Measurements from ENCODE around the gene CYBA. TPM values are rescaled to one million over a fixed set of nuclear protein-coding genes. Genes with fewer than 3 reads are reported as not detected.

Gene CYBA
- total RNA-seq, 3 donors from 2014 or later (not counting 1 experiment from before 2014, with no cell fraction given): 1,001 to 1,351 (median 1,051) TPM

DNA sequence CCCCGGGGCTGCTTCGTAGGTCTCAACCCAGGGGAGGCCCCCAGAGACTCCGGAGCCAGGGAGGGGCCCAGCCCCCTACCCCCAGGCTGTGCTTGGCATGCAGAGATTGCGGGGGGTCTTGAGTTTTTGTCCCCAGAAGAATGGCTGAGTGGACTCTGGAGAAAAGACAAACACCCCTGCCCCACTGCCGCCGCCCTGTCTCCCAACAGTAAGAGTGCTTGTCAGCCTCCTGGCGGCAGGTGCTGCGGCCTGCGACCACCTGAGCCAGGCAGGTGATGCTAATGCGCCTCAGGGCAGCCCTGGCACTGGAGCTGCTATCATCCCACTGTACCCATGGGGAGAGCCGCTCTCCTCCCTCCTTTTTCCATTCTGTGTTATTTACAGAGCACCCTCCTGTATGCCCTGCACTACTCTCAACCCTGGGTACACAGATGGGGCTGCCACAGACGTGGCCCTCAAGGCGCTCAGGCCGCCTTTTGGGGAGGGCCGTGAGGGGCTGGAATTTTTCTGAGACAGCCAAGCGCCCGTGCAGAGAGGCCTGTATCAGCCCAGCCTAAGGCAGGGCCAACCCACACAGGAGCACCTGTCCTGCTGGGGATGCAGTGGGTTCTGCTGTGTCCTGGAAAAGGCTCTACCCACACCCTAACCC, 15.1 kb downstream of the CYBA start:
- Mint-ChIP-seq H3K9me3 (peaks cover 0 to 3% of the 10 kb centered on the region in 2 donors), H3K27me3 (ENCODE audit: low read depth in 2 of 2) (peaks cover 0 to 3% of the 10 kb centered on the region in 2 donors), H3K4me3 (peak overlapping the region; percentile 67), H3K27ac (peak overlapping the region; percentile 88 to 90), H3K36me3 (no peaks in the 10 kb centered on the region), H3K4me1 (peaks cover 29 to 60% of the 10 kb centered on the region in 2 donors)
- intact Hi-C loops (cut with micrococcal nuclease): loop anchor here (5.0 to 10.0 kb wide), 4 partner anchors 52 to 178 kb away; partner anchors contain the start of genes SNAI3 and ZC3H18
- TF ChIP-seq, protein P1, sequence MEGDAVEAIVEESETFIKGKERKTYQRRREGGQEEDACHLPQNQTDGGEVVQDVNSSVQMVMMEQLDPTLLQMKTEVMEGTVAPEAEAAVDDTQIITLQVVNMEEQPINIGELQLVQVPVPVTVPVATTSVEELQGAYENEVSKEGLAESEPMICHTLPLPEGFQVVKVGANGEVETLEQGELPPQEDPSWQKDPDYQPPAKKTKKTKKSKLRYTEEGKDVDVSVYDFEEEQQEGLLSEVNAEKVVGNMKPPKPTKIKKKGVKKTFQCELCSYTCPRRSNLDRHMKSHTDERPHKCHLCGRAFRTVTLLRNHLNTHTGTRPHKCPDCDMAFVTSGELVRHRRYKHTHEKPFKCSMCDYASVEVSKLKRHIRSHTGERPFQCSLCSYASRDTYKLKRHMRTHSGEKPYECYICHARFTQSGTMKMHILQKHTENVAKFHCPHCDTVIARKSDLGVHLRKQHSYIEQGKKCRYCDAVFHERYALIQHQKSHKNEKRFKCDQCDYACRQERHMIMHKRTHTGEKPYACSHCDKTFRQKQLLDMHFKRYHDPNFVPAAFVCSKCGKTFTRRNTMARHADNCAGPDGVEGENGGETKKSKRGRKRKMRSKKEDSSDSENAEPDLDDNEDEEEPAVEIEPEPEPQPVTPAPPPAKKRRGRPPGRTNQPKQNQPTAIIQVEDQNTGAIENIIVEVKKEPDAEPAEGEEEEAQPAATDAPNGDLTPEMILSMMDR (IDR thresholded peaks at IDR 0.05): no peak
- Histone ChIP-seq H3K4me3 (ENCODE audit: low read length) (no peak overlapping the region), H3K36me3 (ENCODE audit: control insufficient read depth, insufficient read depth, low read length) (peaks cover 12% of the 10 kb centered on the region), H3K27me3 (ENCODE audit: control insufficient read depth, insufficient read depth, low read length) (no peaks in the 10 kb centered on the region), H3K27ac (ENCODE audit: low read length) (peak overlapping the region; percentile 88), H3K9me3 (ENCODE audit: control insufficient read depth, insufficient read depth, low read length) (peaks cover 10% of the 10 kb centered on the region), H3K4me1 (ENCODE audit: control insufficient read depth, insufficient read depth, low read length) (peaks cover 77% of the 10 kb centered on the region)
- WGBS (ENCODE audit: insufficient coverage): 86% methylated on average over 17 of the region's 17 CpGs
- no peak for ATAC-seq
- DNase-seq: peak in 1 of 2 donors; percentile 36

DNA sequence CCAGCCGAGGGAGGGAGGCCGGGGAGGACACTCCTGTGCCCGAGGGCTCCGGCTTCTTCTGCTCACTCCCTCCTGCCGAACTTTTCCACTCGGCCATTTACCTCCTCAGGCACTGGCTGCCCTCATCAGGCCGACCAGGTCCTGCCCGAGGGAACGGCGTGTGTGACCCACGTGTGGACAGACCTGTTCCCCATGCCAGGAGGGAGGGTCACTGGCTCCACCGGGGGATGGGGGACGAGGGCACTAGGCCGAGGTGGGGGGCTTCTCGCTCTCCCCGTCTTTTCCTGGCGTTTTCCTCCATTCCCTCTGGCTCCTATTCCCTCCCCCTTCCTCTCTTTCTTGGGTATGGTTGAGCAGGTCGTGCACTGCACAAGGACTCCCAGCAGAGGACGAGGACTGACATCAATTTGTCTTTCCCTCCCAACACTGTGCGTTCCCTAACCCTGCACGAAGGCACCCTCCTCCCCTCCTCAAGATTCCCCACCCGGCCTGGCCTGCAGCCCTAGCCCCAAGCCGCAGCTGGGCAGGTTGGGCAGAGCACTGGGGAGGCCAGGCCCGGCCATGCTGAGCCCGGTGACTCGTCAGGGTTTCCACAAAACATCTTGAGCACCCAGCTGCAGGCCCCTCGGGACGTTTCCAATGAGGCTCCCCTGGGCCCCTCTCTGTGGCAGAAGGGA, 15.7 kb downstream of the CYBA start:
- Histone ChIP-seq H3K27me3 (ENCODE audit: control insufficient read depth, insufficient read depth, low read length) (no peaks in the 10 kb centered on the region), H3K36me3 (ENCODE audit: control insufficient read depth, insufficient read depth, low read length) (peaks cover 15% of the 10 kb centered on the region), H3K4me3 (ENCODE audit: low read length) (peak overlapping the region; percentile 71), H3K27ac (ENCODE audit: low read length) (peak overlapping the region; percentile 88), H3K4me1 (ENCODE audit: control insufficient read depth, insufficient read depth, low read length) (peaks cover 70% of the 10 kb centered on the region), H3K9me3 (ENCODE audit: control insufficient read depth, insufficient read depth, low read length) (peaks cover 10% of the 10 kb centered on the region)
- Mint-ChIP-seq H3K27me3 (ENCODE audit: low read depth in 2 of 2) (peaks cover 0 to 3% of the 10 kb centered on the region in 2 donors), H3K36me3 (no peaks in the 10 kb centered on the region), H3K9me3 (peaks cover 0 to 3% of the 10 kb centered on the region in 2 donors), H3K27ac (peak overlapping the region; percentile 88 to 90), H3K4me3 (peak overlapping the region; percentile 81), H3K4me1 (peaks cover 22 to 53% of the 10 kb centered on the region in 2 donors)
- ATAC-seq (no peak), DNase-seq (no peak)
- intact Hi-C loops (cut with micrococcal nuclease): loop anchor here (5.0 to 10.0 kb wide), 4 partner anchors 52 to 178 kb away; partner anchors contain the start of genes SNAI3 and ZC3H18
- 35% methylated on average over 28 of the region's 28 CpGs for WGBS (ENCODE audit: insufficient coverage)
- TF ChIP-seq, protein P1 (IDR thresholded peaks at IDR 0.05): no peak

DNA sequence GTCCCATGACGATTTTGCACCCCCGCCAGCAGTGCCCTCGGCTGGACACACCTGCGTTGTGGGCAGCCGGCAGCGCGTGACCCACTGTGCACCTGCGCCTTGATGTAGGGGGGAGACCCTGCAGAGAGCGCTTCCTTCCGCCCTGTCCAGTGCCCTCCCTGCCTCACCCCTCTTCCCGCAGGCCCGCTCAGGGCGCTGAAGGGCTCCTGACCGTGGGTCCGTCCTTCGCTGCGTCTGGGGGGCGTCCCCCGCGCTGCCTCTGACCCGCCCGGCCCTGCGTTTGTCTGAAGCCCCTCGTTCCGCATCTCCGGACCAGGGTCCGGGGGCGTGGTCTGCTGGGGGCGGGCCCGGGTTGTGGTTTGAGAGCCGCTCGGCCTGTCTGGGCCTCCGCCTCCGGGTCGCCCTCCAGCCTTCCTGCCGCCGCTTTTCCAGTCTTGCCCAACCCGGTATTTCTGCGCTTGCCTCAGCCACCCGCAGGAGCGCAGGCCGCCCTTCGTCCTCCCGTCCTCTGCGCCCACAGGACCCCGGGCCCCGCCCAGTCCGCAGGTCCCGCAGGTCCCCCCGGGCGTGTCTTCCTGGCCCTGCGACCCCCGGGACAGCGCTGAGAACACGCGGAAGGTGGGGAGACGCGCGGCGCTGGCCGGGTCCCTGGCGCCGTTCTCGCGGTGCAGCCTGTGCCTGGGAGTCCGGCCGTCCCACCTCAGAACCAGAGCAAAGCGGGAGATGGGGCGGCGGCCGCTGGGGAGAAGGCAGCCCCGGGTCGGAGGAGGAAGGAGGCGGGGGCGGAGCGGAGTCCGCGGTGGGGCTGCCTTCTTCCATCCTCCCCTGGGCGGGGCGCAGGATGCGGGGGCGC, 16.5 kb downstream of the CYBA start:
- Mint-ChIP-seq H3K4me1 (peaks cover 19 to 46% of the 10 kb centered on the region in 2 donors), H3K27me3 (ENCODE audit: low read depth in 2 of 2) (peaks cover 0 to 3% of the 10 kb centered on the region in 2 donors)

More for the DNA sequence above, 16.5 kb downstream of the CYBA start:
- H3K4me1 ChIP-seq (ENCODE audit: control insufficient read depth, insufficient read depth, low read length): peaks cover 63% of the 10 kb centered on the region
- peak overlapping the region; percentile 88 to 90 for H3K27ac Mint-ChIP-seq
- H3K4me3 ChIP-seq (ENCODE audit: low read length): peak overlapping the region; percentile 71
- H3K4me3 Mint-ChIP-seq: peak overlapping the region; percentile 82
- intact Hi-C loops (cut with micrococcal nuclease): loop anchor here (10.0 kb wide), 1 partner anchor 60 kb away; the partner anchor contains the start of gene ZC3H18
- ATAC-seq (peak; percentile 37 to 67 (median 48)), DNase-seq (peak; percentile 69 to 77)
- WGBS (ENCODE audit: insufficient coverage): 1% methylated on average over 82 of the region's 82 CpGs
- peaks cover 18% of the 10 kb centered on the region for H3K36me3 ChIP-seq (ENCODE audit: control insufficient read depth, insufficient read depth, low read length)
- H3K9me3 ChIP-seq (ENCODE audit: control insufficient read depth, insufficient read depth, low read length): peaks cover 10% of the 10 kb centered on the region
- H3K27ac ChIP-seq (ENCODE audit: low read length): peak overlapping the region; percentile 88
- no peaks in the 10 kb centered on the region for H3K27me3 ChIP-seq (ENCODE audit: control insufficient read depth, insufficient read depth, low read length)
- no peaks in the 10 kb centered on the region for H3K36me3 Mint-ChIP-seq
- TF ChIP-seq, protein P1 (IDR thresholded peaks at IDR 0.05): no peak
- H3K9me3 Mint-ChIP-seq: peaks cover 0 to 3% of the 10 kb centered on the region in 2 donors
